Stomach (tissue), 4 donors: ENCODE measurements around the gene TUBB2B.

Experiments used
- EP300 ChIP-seq: sonication (generic); formaldehyde crosslinking; IDR thresholded peaks from one replicate; pipeline ENCODE4 v1.6.1; 2017; ENCODE audit warnings: antibody characterized with exemption
- POLR2A ChIP-seq, 4 donors: fragments of 450-650 bp; IDR thresholded peaks; one replicate each; pipeline ENCODE4 v1.6.1; 2016; ENCODE audit warnings: antibody characterized with exemption in 4 of 4, control low read depth in 2 of 4, mild to moderate bottlenecking in 1 of 4, moderate library complexity in 1 of 4
- POLR2AphosphoS5 ChIP-seq, 3 donors: sonication (generic); formaldehyde crosslinking; IDR thresholded peaks; one replicate each; pipeline ENCODE4 v1.6.1; 2016; ENCODE audit warnings: antibody characterized with exemption in 3 of 3
- TF ChIP-seq, protein P1 (sequence below), 7 experiments: fragments of 450-650 bp in 4 of 7; fragments of 200-600 bp in 3 of 7; sonication (generic) in 3 of 7; IDR thresholded peaks; one replicate each; pipeline ENCODE4 v1.5.1; 2016 to 2019; ENCODE audit warnings: antibody characterized with exemption in 7 of 7, control low read depth in 2 of 7, mild to moderate bottlenecking in 1 of 7

DNA sequence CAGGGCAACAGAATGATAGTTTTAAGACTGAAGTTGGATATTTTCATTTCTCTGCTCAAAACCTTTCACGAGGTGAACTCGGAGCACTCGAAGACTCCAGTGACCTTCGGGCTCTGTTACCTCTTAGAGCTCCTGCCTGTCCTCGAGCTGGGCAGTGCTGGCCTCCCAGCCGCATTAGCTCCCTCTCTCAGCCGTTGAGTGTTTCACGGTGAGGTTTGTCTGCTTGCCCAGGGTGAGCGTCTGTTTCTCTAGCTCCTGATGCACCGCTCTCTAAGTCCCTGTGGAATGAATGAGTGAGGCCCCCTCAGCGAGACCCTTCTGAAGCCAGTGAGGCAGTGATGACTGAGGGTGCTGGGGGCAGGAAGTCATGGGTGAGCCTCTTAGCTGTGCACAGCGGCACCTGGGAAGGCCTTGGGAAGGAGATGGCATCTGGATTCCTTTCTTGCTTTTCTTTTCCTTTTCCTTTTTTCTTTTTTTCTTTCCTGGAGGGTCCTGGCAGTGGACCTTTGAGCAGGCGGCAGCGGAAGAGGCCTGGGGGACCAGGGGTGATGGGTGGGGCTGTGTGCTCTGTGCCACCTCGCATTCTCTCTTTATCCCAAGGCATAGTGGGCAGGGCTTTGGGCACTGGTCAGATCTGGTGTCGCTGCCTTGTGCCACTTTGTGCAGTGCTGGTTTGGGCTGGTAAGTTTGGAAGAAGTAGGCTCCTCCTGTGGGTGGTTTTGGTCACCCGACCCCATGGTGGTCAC is 33.5 kb upstream of the TUBB2B start:
- TF ChIP-seq POLR2A (IDR thresholded peaks at IDR 0.05) (no peak), EP300 (no peak), POLR2AphosphoS5 (IDR thresholded peaks at IDR 0.05) (no peak)
- TF ChIP-seq, protein P1, sequence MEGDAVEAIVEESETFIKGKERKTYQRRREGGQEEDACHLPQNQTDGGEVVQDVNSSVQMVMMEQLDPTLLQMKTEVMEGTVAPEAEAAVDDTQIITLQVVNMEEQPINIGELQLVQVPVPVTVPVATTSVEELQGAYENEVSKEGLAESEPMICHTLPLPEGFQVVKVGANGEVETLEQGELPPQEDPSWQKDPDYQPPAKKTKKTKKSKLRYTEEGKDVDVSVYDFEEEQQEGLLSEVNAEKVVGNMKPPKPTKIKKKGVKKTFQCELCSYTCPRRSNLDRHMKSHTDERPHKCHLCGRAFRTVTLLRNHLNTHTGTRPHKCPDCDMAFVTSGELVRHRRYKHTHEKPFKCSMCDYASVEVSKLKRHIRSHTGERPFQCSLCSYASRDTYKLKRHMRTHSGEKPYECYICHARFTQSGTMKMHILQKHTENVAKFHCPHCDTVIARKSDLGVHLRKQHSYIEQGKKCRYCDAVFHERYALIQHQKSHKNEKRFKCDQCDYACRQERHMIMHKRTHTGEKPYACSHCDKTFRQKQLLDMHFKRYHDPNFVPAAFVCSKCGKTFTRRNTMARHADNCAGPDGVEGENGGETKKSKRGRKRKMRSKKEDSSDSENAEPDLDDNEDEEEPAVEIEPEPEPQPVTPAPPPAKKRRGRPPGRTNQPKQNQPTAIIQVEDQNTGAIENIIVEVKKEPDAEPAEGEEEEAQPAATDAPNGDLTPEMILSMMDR (IDR thresholded peaks at IDR 0.05) = no peak
